GM10248 (cell line): ENCODE data around the gene KLHDC2.
"Not testable (repeated sequence)": the region's sequence is repeated elsewhere in the genome, so short reads cannot be mapped to it uniquely, and the experiment has no call there.

ENCODE experiments used
- CTCF ChIA-PET: fragments of 300-600 bp; sonication (Branson Sonifier 250); formaldehyde crosslinking; extraction: SDS; loops from one replicate; lab custom pipeline; 2021; ENCODE audit warnings: antibody characterized with exemption; lab: Yijun Ruan, JAX
- POLR2A ChIA-PET: fragments of 350-650 bp; sonication (Branson Sonifier 250); formaldehyde crosslinking; extraction: SDS; loops from one replicate; lab custom pipeline; 2020; ENCODE audit warnings: antibody characterized with exemption; lab: Yijun Ruan, JAX
- DNase-seq: peaks from one replicate; pipeline ENCODE4 v3.0.0; 2012; ENCODE audit errors: extremely low spot score
- TF ChIP-seq, protein P1 (sequence below): IDR thresholded peaks from 2 replicates; pipeline ENCODE4 v1.5.1; 2012; ENCODE audit warnings: mild to moderate bottlenecking, low read depth; ENCODE audit errors: extremely low read depth, missing control alignments, control extremely low read depth

Gene KLHDC2

DNA sequence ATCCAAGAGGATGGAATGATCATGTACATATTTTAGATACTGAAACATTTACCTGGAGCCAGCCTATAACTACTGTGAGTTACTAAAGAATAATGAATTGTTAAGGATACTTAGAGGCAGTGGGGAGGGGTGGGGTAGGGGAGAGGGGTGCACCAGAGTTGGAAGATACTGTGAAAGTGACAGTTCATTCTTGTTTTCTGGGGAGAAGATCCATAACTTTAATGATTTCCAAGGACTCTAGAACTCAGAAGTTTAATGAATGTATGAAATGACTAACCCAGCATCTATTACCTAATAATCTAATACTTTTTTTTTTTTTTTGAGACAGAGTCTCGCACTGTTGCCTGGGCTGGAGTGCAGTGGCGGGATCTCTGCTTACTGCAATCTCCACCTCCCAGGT, 10.5 kb downstream of the KLHDC2 start:
- ChIA-PET CTCF (no interaction called here), POLR2A (no interaction called here)
- TF ChIP-seq, protein P1, sequence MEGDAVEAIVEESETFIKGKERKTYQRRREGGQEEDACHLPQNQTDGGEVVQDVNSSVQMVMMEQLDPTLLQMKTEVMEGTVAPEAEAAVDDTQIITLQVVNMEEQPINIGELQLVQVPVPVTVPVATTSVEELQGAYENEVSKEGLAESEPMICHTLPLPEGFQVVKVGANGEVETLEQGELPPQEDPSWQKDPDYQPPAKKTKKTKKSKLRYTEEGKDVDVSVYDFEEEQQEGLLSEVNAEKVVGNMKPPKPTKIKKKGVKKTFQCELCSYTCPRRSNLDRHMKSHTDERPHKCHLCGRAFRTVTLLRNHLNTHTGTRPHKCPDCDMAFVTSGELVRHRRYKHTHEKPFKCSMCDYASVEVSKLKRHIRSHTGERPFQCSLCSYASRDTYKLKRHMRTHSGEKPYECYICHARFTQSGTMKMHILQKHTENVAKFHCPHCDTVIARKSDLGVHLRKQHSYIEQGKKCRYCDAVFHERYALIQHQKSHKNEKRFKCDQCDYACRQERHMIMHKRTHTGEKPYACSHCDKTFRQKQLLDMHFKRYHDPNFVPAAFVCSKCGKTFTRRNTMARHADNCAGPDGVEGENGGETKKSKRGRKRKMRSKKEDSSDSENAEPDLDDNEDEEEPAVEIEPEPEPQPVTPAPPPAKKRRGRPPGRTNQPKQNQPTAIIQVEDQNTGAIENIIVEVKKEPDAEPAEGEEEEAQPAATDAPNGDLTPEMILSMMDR: no peak
- DNase-seq: no peak

GRCh38 chr14:49781040-49781439, 13.1 kb downstream of the KLHDC2 start:
- ChIA-PET CTCF (interaction anchor here (0.9 to 1.4 kb wide), 4 partner anchors 9 to 12 kb away, joined by 3 to 4 read pairs (median 4); no protein-coding TSS in a partner anchor), POLR2A (interaction anchor here (0.6 to 1.0 kb wide), 2 partner anchors 10 to 14 kb away, joined by 3 to 5 read pairs; no protein-coding TSS in a partner anchor)
- DNase-seq: not testable (repeated sequence)

DNA sequence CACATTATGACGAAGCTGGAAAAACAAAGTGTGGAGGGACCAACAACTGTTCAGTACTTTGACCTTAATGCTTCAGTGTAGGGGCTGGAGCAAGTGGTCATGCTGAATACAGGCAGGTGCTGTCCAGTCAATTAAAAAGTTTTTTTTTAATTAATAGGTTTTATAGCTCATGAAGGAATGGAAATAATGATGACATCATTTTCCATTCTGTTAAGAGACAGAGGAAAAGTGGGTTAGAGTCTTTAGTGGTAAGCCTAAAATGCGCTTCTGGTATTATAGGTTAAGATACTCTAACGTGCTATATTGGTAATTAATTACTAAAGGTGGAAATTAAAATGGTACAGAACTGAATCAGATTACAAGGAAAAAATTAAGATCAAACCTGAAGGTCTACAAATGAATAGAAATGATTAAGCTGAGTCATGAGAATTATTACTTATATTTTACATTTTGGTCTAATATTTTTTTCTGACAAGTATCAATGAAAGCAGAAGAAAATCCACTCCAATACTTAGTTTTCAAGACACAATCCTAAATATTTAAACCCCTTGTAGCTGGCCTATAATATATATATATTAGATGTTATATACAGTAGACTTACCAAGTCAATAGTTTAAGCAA, 15.6 kb downstream of the KLHDC2 start:
- DNase-seq: no peak
- CTCF ChIA-PET: interaction anchor here (1.4 kb wide), 1 partner anchor 14 kb away, joined by 4 read pairs; no protein-coding TSS in a partner anchor
- POLR2A ChIA-PET: no interaction called here
- TF ChIP-seq, protein P1: no peak

DNA sequence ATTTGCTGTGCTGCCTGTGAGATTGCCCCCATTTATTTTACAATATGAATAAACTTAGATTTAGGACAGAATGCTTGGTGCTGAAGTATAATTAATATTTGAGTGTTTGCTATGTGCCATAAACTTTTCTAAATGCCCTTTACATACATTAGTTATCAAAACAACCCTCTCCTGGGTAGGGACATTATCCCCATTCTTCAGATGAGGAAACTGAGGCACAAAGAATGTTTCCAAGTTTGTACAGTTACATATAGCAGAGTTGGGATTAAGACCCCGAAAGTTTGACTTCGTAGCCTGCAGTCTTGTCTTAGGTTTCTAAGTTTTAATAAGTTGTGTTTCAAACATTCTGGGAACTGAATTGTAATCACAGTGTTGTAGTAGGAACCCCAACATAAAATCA, 18.4 kb downstream of the KLHDC2 start:
- TF ChIP-seq, protein P1: no peak
- ChIA-PET CTCF (no interaction called here), POLR2A (no interaction called here)
- DNase-seq: no peak

DNA sequence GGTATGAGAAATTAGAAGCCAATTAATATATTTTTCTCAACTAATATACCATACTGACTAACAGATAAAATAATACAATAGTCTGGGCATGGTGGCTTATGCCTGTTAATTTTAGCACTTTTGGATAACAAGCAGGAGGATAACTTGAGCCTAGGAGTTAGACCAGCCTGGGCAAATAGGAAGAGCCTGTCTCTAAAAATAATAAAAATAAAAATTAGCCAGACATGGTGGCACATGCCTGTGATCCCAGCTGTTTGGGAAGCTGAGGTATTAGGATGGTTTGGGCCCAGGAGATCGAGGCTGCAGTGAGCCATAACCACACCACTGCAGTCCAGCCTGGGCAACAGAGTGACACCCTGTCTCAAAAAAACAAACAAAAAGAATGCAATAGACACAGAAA, 24.7 kb downstream of the KLHDC2 start:
- POLR2A ChIA-PET: no interaction called here
- DNase-seq: no peak
- CTCF ChIA-PET: no interaction called here
- TF ChIP-seq, protein P1: no peak

- ChIA-PET CTCF (interaction anchor here (1.3 kb wide), 1 partner anchor 18 kb away, joined by 3 read pairs; no protein-coding TSS in a partner anchor), POLR2A (no interaction called here)
- TF ChIP-seq, protein P1: no peak
- DNase-seq: no peak
Measured at GRCh38 chr14:49796025-49796424, 28.1 kb downstream of the KLHDC2 start.

- POLR2A ChIA-PET: no interaction called here
- TF ChIP-seq, protein P1: no peak
- no peak for DNase-seq
- CTCF ChIA-PET: no interaction called here
Measured at GRCh38 chr14:49808780-49809179, 40.8 kb downstream of the KLHDC2 start.

- POLR2A ChIA-PET, DNase-seq: not testable (repeated sequence)
- CTCF ChIA-PET: interaction anchor here (1.2 to 2.4 kb wide), 2 partner anchors 19 to 23 kb away, joined by 4 to 6 read pairs; no protein-coding TSS in a partner anchor
Measured at GRCh38 chr14:49816118-49816517, 48.2 kb downstream of the KLHDC2 start.
